GF-D8 (cell line): ENCODE measurements around the gene KRTAP10-4.

ENCODE experiments used
- DNase-seq: peaks from one replicate; lab custom pipeline; 2025; lab: John Stamatoyannopoulos, UW

Gene KRTAP10-4

GRCh38 chr21:44617071-44617501 lies 43.6 kb downstream of the KRTAP10-4 start:
- DNase-seq, result no peak

- no peak for DNase-seq
Observed at GRCh38 chr21:44618504-44618903, 45.0 kb downstream of the KRTAP10-4 start.

- no peak for DNase-seq
Observed at GRCh38 chr21:44618909-44619308, 45.4 kb downstream of the KRTAP10-4 start.

GRCh38 chr21:44619886-44620285 lies 46.4 kb downstream of the KRTAP10-4 start:
- DNase-seq, result no peak

GRCh38 chr21:44623575-44623974 lies 50.0 kb downstream of the KRTAP10-4 start:
- DNase-seq, result no peak
